DMS 273 treated with DMSO at 0.1 percent for 48 hours (cell line): ENCODE measurements around the gene GH1.
"Not testable (repeated sequence)": the region's sequence is repeated elsewhere in the genome, so short reads cannot be mapped to it uniquely, and the experiment has no call there.

Experiments used
- DNase-seq: peaks from one replicate; lab custom pipeline; 2025; lab: John Stamatoyannopoulos, UW

GH1 gene

DNA sequence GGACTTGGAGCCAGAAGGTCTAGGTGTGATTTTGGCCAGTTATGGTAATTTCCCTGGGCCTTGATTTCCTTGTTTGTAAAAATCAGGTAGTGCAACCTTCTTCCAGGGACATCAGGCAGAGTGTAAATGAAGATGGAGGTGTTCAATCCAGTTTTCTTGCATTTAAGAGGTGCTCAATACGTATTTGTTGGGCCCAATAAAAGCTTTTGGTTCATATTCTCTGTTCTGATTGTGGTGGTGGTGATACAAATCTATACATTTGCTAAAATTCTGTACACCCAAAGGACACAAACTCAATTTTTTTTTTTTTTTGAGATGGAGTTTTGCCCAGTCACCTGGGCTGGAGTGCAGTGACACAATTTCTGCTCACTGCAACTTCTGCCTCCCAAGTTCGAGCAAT, 7.5 kb upstream of the GH1 start:
- DNase-seq, result no peak

- DNase-seq, result no peak
Observed at GRCh38 chr17:63925615-63926014, 7.0 kb upstream of the GH1 start.

DNA sequence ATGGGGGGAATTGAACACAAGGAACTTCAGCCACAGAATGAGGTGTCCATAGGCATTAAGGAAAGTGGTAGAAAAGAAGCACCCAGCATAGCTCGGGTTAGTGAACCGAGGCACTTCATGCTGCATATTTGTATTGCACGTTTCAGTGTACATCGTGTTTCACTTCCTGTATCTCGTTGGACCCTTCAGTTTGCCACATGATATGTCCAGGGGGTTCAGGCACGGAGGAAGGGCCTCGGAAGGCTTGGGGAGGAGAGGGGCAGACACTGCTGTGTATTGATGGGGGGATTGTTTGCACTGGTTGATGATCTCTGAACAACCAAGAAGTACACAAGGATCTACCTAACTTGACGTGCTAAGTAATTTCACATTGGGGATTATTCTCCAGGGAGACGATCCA, 3.8 kb upstream of the GH1 start:
- DNase-seq, result not testable (repeated sequence)

- DNase-seq, result not testable (repeated sequence)
Observed at GRCh38 chr17:63920779-63921178, 2.1 kb upstream of the GH1 start.

- not testable (repeated sequence) for DNase-seq
Observed at GRCh38 chr17:63920050-63920449, 1.4 kb upstream of the GH1 start.

GRCh38 chr17:63919311-63919723, 678 bp upstream of the GH1 start:
- DNase-seq, result peak; percentile 5

DNA sequence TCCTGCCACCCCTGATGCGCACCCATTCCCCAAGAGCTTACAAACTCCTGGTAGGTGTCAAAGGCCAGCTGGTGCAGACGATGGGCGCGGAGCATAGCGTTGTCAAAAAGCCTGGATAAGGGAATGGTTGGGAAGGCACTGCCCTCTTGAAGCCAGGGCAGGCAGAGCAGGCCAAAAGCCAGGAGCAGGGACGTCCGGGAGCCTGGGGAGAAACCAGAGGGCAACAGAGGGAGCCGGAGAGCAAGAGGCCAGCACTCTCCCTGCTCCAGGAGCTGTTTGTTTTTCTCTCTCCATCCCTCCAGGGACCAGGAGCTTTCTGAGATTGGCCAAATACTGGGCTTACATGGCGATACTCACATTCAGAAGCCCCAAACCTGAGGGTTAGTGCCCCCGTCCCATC, 334 bp downstream of the GH1 start:
- no peak for DNase-seq

- no peak for DNase-seq
Observed at GRCh38 chr17:63917646-63918045, 993 bp downstream of the GH1 start.

DNA sequence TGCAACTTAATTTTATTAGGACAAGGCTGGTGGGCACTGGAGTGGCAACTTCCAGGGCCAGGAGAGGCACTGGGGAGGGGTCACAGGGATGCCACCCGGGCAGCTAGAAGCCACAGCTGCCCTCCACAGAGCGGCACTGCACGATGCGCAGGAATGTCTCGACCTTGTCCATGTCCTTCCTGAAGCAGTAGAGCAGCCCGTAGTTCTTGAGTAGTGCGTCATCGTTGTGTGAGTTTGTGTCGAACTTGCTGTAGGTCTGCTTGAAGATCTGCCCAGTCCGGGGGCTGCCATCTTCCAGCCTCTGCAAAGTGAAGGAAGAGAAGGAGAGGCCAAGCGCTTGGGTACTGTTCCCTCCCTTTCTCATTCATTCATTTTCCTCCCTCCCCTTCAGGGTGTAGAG, 1.4 kb downstream of the GH1 start:
- DNase-seq, result not testable (repeated sequence)

DNA sequence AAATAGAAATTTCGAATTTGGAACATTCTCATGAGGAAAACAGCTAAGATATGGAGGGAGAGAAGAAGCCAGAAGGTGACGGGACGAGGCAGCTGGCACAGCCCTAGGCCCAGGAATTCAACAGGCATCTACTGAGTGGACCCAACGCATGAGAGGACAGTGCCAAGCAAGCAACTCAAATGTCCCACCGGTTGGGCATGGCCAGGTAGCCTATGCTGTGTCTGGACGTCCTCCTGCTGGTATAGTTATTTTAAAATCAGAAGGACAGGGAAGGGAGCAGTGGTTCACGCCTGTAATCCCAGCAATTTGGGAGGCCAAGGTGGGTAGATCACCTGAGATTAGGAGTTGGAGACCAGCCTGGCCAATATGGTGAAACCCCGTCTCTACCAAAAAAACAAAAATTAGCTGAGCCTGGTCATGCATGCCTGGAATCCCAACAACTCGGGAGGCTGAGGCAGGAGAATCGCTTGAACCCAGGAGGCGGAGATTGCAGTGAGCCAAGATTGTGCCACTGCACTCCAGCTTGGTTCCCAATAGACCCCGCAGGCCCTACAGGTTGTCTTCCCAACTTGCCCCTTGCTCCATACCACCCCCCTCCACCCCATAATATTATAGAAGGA, 2.0 kb downstream of the GH1 start:
- no peak for DNase-seq

GRCh38 chr17:63915753-63916152, 2.9 kb downstream of the GH1 start:
- DNase-seq, result not testable (repeated sequence)

GRCh38 chr17:63914471-63914870, 4.2 kb downstream of the GH1 start:
- DNase-seq, result no peak

GRCh38 chr17:63911657-63912100, 7.0 kb downstream of the GH1 start:
- DNase-seq, result no peak

DNA sequence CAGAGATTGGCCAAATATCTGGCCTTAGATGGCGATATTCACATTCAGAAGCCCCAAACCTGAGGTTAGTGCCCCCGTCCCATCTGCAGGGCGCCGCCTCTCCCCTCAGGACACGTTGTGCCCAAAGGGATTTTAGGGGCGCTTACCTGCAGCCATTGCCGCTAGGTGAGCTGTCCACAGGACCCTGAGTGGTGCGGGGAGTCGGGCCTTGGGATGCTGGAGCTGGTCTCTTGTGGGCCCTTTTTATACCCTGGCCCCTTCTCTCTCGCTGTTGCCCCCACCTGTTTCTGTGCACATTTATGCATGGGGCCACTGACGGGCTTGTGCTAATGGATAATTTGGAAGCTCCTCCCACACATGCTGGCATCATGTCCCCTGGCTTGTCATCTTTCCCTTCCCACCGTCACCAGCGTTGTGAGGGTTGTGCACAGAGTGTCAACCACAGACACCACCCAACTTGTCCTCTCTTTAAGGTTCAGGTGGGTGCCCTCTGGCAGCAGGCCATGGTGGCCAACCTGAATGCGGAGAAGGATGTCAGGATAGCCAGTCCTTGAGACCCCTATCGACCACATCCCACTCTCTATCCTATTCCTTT, 7.5 kb downstream of the GH1 start, which contains the start of gene CSHL1:
Gene CSHL1, minus strand, starts transcription at position 218 of the 595 bp plus-strand sequence. Its CDS starts 62 bp downstream, at position 156.
- no peak for DNase-seq

DNA sequence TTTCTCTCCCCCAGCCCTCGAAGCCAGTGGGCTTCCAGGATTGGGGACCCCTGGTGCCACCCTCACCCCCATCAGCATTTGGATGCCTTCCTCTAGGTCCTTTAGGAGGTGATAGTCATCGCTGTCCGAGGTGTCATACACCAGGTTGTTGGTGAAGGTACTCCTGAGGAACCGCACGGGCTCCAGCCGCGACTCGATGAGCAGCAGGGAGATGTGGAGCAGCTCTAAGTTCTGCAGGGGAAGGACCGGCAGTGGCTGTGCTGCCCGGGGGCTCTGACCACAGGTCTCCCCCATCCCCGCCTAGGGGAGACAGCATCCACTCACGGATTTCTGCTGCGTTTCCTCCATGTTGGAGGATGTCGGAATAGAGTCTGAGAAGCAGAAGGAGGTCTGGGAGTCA, 8.5 kb downstream of the GH1 start:
- DNase-seq, result no peak

GRCh38 chr17:63909586-63909985, 9.1 kb downstream of the GH1 start:
- not testable (repeated sequence) for DNase-seq

DNA sequence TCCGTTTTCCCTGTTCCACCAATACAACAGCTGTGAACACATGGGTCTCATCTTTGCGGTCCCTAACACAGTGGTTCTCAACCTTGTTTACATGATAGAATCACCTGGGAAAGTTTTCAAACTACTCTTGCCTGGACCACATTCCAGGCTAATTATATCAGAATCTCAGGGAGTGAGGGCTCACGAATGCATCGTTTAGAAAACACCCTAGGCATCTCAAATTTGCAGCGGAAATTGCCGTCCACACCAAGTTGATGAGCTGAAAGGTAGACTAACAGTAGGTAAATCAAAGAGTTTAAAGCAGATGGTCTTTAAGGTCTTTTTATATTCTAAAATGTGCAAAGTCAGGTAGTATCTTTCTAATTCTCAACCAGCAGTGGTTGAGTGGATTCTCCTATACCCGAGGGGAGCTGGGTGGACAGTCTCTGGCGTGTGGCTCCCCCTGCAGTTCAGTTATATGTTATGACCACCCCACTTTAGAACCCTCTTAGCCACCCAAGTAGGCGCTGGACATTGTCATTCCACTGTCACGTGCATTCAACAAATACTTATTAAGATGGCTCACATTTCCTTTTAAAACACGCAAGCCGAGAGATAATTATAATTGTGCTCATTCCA, 11.4 kb downstream of the GH1 start:
- peak; percentile 8 for DNase-seq

GRCh38 chr17:63904796-63905195, 13.8 kb downstream of the GH1 start:
- DNase-seq, result not testable (repeated sequence)

- DNase-seq, result not testable (repeated sequence)
Observed at GRCh38 chr17:63903787-63904201, 14.8 kb downstream of the GH1 start.

GRCh38 chr17:63901971-63902370, 16.7 kb downstream of the GH1 start:
- DNase-seq, result peak; percentile 86

GRCh38 chr17:63898899-63899798, 19.5 kb downstream of the GH1 start:
- DNase-seq, result not testable (repeated sequence)
